NCI-H1092 treated with DMSO at 0.1 percent for 48 hours (cell line): Measurements from ENCODE around the gene F12.

Source experiments
- DNase-seq: peaks from one replicate; lab custom pipeline; 2025; lab: John Stamatoyannopoulos, UW

F12 gene

DNA sequence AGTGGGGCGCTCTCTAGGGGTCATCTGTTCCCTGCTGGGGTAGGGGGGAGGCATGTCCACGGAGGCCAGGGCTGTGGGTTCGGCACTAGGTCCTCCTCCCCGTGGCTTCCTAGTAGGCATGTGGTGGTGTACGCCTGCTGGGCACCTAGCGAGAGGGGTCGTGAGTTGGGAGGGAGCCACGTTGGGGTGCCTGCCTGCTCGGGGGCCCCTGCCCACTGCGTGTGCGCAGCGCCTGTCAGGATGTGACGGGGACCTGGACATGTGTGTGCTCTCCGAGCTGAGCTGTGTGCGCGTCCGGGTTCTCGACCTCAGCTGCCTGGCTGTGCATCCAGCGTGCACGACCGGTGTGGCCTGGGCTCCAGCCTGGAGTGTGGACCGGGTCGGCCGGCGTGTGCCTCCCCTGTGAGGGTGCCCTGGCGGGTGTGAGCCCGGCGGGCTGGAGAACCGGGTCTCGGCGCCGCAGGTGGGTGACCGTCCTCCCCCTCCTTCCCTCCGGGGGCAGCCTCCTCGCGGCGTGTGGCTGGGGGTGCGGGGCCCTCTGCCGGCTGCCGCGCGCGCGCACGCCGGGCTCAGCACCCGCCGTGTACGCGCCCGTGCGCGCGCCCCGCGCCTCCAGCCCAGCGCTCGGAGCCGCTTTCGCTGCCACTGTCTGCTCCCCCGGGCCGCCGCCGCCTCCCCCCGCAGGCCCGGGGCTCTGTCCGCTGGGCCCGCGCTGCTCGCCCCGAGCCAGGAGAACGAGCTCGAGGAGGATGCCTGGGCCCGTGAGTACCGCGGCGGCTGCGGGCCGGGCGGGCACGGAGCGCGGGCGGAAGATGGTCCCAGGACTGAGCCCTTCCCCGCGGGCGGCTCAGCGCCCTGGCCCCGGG lies 37.1 kb upstream of the F12 start, which contains the start of gene PRR7:
Gene PRR7 (plus strand): TSS at position 615 of the 866 bp plus-strand sequence. CDS start 8,254 bp downstream, outside the sequence.
- DNase-seq = peak; percentile 63

DNA sequence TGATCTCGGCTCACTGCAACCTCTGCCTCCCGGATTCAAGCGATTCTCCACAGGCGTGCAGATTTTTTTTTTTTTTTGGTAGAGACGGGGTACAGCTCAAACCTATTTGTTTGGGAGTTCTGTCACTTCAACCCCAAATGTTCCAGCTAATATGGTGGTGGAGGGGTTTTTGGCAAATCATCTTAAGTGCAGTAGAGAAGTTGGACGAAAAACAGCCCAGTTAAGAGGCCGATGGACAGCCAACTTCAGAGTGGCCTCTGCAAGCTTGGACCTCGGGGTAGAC lies 36.5 kb upstream of the F12 start:
- DNase-seq = no peak

DNA sequence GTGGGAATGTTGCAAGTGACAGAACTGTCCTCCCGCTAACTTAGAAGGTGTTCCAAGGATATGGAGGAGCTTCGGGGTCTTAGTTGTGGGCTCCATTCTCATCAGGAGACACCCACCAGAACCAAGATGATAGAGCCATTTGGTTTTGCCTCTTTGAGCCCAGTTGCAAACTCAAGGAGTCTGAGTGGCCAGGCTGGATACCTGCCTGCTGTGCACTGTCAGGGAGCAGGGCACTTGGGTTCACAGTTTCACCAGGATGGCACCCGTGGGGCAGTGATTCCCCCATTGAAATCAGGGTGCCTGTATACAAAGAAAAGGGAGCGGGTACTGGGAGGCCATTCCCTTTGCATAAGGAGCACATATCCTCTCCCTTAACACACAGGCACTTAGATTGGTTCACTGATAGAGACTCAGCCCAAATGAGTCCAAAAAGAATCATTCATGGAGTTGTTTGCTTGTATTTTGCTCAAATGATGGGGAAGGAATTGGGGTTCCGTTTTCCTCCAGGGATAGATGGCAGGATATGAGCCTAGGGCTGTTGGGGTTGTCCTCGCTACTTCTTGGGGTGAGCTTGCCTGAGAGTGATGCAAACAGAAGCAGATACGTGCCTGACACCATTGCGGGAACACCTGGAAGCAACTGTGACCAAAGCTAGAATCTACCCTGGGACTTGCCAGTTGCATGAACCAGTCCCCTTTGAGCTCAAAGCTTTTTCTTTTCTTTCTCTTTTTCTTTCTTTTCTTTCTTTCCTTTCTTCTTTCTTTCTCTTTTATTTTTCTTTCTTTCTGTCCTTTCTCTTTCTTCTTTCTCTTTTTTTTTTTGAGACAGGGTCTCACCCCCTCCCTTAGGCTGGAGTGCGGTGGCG lies 35.9 kb upstream of the F12 start:
- DNase-seq = no peak

DNA sequence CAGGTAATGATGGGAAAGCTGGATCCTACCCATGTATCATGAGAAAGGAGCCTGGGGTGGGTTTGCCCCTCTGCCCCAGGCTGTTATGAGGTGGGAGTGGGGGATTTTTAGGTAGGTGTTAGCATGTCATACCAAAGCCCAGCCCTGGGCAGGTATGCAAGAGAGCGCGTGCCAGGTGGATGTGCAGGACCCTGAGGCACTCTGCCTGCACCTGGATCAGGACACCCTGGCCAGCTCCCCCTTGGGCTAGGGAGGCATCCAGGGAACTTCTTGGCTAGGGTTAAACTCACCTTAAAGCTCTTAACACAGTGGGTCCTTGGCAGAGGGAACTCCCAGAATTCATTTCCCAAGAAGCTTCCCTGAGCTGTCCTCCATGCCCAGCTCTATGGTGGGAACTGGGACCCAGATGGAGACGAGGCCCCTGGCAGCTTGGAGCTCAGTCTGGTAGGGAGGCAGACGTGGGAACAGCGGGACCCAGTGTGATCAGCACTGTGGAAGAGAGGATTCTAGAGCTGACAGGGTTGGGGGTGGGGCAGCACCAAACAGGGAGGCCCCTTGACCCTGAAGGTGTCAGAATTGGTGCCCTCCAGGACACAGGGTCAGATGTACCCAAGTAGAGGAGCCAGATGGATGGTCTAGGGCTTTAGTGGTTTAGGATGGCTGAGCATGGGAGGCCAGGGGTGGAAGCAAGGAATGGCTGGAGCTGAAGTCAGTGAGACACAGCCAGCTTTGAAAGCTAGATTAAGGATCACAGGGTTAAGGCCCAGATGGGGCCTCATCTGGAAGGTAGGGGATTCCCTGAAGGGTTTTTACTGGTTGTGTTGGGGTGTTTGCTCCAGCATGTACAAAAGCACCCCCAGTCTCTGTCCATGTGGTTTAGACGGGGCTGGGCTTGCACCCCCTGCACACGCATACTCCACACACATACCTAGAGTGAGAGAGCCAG lies 35.0 kb upstream of the F12 start:
- DNase-seq = no peak

DNA sequence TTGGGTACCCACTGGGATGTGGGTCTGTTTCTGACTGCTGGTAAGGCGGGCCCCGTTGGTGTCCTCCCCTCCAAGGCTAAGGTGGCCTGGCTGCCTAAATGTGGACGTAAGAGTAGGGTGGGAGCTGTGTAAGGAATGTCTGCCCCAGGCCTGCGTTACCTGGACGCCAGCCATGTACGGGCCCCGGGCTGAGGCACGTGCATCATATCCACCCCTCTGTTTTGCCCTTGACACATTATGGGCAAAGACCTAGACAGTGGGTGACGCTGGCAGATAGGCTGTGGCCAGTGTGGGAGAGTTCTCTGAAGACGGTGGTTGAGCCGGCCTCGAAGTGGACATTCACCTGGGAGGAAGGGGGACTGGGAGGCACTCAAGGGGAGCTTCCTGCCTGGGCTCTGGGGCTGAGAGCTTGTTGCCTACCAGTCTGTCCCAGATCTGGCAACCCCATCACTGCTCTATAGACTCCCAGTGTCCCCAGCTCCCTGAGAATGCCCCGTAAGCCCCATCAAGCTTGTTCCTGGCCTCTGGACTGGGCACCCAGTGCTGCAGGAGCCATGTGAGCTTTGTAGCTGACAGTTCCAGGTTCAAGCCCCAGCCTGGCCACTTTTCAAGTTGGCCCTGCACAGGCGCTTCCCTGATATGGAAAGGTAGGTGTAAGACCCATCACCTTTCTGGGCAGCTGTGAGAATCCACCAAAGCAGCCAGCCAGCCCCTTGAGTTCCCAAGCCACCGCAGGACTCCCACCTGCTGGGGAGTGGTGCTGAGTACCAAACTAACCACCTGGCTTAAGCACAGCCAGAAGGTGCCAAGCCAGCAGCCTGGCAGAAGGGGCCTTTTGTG lies 34.0 kb upstream of the F12 start:
- no peak for DNase-seq

DNA sequence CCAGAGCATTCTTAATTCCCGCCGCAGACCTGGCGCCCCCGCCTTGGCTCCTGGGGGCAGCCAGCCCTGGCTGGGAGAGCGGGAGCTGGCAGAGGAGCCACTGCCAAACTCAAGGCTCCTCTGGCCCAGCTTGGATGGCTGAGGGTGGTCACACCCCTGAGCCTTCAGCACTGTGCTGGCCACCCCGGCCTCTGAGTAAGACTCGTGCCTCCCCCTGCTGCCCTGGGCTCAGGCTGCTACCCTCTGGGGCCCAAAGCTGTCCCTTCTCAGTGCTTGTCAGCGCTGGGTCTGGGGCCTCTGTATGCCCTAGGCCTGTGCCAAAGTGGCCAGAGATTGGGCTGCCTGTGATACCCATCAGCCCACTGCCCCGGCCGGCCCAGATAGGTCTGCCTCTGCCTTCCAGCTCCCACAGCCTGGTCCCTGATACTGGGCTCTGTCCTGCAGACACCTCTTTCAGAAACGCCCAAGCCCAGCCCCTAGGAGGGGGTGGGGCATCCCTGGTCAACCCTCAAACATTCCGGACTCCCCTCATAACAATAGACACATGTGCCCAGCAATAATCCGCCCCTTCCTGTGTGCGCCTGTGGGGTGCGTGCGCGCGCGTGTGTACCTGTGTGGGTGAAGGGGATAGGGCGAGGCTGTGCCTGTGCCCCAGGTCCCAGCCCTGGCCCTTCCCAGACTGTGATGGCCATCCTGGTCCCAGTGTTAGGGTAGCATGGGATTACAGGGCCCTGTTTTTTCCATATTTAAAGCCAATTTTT lies 32.9 kb upstream of the F12 start:
- DNase-seq = no peak

DNA sequence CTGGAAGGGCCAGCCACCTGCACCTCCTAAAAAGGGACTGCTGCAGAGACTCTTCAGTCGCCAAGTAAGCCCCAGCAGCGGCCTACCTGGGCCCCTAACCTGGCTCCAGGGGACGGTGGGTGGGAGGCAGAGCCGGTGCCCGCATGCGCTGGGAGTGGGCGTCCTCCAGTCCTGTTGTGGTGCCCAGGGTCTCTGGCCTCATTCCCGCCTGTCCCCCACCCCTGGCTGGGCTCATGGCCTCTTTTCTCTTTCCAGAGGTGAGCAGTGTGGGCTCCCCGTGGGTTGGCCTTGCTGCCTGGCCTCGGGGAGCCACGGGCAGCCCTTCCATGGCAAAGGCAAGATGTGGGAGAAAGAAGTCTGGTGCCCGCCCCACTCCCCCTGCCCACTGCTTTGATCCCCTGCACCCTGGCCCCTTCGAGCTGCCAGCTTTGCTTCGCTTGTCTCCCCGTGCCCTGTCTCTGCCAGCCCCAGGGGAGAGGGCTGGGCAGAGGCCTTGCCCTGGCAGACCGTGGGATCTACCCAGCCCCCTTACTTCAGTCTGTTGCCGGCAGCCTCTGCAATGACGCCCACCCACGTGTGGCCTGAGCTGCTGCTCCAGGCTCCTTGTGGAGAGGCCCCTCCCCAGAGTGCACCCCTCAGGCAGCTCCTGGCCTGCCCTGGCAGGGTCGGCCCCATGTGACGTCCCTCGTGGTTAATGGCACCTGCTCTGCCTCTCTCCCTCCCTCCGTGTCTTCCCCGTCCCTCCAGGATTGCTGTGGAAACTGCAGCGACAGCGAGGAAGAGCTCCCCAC lies 31.8 kb upstream of the F12 start:
- no peak for DNase-seq

DNA sequence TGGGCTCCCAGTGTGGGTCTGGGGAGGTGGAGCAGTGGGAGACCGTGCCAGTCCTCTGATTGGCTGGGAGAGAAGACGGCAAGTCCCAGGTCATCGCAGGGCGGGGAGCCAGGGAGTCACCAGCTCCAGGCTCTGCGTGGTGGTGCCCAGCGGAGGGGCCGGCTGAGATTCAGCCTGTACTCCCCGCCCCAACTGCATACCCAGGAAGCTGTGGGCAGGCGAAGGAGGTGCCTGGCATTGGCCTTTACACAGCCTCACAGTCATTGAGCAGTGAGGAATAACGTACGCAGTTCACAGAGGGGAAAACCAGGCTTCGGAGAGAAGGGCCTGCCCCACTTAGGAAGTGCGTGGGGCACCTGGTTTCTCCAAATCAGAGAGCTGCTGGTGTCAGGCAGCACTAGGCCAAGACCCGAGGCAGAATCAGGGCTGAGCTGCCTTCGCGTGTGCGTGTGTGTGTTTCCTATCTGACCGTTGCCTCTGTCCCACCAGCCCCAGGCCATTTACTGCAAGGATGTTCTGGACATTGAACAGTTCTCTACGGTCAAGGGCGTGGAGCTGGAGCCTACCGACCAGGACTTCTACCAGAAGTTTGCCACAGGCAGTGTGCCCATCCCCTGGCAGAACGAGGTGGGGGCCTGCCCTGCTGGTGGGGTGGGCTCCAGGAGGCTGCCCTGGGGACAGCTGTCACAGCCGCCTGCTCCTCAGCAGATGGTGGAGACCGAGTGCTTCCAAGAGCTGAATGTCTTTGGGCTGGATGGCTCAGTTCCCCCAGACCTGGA lies 31.0 kb upstream of the F12 start:
- DNase-seq = no peak

DNA sequence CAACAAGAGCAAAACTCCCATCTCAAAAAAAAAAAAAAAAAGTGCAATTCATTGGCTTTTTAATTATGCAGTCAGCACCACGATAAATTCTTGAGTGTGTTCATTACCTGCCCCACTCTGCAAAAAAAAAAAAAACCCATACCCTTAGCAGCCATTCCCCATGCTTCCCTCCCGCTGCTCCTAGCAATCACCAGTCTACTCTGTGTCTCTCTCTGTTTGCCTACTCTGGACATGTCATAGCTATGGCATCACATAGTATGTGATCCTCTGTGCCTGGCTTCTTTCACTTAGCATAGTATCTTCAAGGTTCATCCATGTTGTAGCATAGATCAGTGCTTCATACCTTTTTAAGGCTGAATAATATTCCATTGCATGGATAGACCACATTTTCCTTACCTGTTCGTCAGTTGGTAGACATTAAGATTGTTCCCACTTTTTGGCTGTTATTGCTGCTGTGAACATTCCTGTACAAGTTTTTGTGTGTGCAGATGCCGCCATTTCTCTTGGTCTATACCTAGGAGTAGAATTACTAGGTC lies 30.2 kb upstream of the F12 start:
- no peak for DNase-seq

DNA sequence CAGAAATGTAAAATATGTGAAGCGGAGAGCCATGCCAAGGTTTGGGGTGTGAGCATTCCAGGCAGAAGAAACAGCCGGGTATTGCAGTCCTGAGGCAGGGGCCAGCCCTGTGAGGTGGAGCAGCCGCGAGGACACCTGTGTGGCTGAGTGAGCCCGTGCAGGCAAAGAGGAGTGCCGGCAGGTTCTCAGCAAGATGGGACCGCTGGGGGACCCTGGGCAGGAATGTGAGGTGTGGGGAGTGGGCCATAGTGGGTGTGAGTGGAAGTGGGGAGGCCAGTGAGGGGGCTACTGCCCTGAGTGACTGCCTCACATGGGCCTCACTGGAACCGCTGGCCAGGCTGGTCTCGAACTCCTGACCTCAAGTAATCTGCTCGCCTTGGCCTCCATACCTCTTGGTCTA lies 29.1 kb upstream of the F12 start:
- DNase-seq = no peak

DNA sequence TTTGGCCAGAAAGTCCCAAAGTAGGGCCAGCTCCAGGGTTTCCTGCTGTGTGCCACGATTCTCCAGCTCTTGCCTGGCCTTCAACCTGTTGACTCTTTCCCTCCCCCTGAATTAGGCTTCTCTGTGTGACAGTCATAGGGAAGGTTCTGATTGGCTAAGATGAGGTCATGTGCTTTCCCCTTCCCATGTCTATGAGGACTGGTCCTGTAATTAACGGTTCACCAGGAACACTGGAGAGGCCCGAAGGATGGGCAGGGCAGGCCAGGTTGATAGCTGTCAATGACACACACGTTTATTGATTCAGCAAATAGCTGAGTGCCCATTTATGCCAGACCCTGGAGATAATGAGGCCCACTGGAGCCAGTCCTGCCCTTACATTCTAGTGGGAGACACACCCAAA lies 28.3 kb upstream of the F12 start:
- no peak for DNase-seq

DNA sequence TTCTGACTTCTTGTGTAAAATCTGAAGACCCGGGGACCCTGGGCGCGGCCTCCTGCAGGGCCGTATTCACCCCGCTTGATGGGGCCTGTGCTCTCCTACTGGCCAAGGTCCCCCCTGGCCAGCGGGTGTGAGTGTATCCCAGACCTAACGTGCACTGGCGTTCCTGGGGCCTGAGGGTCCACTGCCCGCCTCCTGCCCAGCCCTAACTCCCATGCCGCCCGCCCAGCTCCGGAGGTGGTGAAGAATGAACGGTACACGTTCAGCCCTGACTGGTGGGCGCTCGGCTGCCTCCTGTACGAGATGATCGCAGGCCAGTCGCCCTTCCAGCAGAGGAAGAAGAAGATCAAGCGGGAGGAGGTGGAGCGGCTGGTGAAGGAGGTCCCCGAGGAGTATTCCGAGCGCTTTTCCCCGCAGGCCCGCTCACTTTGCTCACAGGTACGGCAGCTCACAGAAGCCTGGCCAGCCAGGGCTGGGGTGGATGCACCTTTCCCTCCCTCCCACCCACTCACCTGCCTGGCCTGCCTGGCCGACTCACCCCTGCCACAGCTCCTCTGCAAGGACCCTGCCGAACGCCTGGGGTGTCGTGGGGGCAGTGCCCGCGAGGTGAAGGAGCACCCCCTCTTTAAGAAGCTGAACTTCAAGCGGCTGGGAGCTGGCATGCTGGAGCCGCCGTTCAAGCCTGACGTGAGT lies 26.6 kb upstream of the F12 start:
- DNase-seq = no peak

DNA sequence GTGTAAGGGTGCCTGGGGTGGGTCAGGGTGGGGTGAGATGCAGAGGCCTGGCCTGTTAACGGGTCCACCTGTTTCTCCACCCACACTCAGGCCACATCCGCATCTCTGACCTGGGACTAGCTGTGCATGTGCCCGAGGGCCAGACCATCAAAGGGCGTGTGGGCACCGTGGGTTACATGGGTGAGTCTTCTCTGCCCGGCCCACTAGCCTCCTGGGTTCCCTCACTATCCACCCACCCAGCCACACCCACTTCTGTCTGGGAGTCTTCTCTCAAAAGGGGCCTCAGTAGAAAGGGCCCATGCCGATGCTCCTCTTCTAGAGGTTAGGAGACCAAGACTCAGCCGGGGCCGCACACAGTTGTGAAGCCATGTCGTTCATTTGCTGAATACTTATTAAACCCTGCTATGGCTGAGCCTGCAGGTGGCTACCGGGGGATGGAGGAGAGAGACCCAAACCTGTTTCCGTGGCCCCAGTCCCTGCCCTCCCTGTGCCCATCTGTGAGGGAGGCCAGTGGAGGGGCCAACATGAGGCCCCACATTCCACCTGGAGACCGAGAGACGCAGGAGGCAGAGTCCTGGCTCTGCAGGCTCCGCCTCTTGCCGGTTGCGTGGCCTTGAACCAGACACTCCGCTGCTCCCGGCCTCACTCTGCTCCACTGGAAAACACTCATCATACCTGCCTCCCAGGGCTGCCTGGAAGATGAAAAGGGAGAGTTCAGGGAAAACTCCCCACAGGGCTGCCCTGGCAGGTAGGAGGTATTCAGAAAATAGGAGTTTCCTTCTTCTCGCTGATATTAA lies 25.8 kb upstream of the F12 start:
- DNase-seq = no peak

DNA sequence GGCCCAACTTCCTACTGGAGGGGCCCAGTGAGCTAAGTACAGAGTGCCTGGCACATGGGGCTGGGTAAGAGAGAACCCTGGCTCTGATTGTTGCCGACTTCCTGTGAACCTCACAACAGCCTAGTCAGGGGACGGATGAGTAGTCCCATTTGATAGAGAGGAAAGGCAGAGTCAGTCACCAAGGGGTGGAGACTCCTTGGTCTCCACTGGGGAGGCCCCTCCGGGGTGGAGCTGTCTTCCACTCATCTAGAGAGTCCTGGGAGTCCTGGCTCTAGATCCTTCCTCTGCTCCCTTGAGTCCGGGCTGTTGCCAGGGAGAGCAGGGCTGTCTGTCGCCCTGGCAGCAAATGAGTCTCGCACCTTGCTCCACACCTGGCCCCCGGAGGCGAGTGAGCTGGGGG lies 25.1 kb upstream of the F12 start:
- DNase-seq = no peak

DNA sequence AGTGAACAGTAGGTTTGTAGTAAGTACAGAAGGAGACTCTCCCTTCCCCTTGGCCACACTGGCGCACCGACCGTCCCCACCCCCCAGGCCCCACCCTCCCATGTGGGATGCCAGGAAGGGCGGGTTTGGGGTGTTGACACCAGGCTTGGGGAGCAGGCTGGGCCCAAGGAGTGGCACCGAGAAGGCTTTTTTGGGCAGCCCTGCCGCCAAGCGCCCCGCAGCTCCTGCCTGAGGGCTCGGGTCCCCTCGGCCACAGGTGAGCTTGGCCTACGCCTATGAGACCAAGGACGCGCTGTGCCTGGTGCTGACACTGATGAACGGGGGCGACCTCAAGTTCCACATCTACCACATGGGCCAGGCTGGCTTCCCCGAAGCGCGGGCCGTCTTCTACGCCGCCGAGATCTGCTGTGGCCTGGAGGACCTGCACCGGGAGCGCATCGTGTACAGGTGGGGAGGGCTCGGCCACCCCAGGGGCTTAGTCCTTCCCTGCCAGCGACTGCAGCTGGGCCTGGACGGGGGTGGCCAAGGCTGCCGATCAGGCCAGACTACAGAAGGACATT lies 24.4 kb upstream of the F12 start:
- no peak for DNase-seq

DNA sequence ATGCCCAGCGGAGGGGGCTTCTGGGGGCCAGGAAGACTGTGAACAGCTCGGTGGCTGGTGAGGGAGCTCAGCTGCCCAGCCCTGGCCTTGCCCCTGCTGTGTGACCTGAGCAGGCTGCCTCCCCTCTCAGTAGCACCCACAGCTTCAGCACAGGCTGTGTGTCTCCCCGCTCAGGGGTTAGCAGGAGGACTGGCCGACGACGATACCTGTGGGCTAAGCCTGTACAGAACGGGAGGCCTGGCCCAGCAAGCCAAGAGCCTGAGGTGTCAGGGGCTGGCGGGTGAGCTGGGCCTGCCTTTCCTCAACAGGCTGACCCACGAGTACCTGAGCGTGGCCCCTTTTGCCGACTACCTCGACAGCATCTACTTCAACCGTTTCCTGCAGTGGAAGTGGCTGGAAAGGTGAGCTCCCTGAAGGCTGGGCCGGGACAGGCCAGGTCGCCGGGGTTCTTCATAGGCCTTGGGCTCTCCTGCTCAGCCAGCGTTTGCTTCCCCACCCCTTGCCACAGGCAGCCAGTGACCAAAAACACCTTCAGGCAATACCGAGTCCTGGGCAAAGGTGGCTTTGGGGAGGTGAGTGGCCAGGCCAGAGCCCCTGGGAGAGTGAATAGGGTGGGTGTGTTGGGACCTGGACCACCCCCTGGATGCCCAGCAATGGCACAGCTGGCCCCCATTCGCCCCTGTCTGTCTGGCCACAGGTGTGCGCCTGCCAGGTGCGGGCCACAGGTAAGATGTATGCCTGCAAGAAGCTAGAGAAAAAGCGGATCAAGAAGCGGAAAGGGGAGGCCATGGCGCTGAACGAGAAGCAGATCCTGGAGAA lies 23.7 kb upstream of the F12 start:
- DNase-seq = no peak
